NOMO-1 treated with DMSO at 0.1 percent for 48 hours (cell line): Measurements from ENCODE around the gene MED16.
"Not testable (repeated sequence)": the region's sequence is repeated elsewhere in the genome, so short reads cannot be mapped to it uniquely, and the experiment has no call there.

Experiments used
- DNase-seq: peaks from one replicate; lab custom pipeline; 2025; ENCODE audit not compliant: unreplicated experiment; lab: John Stamatoyannopoulos, UW

The MED16 gene

GRCh38 chr19:855142-855541 is 37.8 kb downstream of the MED16 start:
- DNase-seq = no peak

DNA sequence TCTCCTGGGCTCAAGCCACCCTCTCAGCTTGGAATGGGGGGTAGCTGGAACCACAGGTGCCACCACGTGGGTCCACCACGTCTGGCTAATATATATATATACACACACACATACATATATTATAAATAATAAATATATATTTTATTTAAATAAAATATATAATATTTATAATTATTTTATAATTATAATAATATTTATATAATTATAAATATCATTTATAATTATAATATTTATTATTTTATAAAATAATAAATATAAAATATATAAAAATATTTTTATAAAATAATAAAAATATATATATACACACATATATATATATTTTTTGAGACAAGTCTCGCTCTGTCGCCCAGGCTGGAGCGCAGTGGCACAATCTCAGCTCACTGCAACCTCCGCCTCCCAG is 38.4 kb downstream of the MED16 start:
- DNase-seq = no peak

DNA sequence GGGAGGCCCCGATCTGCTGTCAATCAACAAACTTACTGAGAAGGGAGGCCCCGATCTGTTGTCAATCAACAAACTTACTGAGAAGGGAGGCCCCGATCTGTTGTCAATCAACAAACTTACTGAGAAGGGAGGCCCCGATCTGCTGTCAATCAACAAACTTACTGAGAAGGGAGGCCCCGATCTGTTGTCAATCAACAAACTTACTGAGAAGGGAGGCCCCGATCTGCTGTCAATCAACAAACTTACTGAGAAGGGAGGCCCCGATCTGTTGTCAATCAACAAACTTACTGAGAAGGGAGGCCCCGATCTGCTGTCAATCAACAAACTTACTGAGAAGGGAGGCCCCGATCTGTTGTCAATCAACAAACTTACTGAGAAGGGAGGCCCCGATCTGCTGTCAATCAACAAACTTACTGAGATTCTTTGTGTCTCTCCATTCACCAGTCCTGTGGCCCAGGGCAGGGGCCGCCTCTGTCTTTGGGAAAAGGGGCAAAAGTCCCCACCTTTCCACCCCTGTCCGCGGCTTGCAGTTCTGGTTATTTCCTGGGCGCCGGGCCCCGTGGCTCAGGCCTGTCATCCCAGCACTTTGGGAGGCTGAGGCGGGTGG is 39.3 kb downstream of the MED16 start:
- not testable (repeated sequence) for DNase-seq

GRCh38 chr19:853014-853585 is 39.9 kb downstream of the MED16 start:
- no peak for DNase-seq

DNA sequence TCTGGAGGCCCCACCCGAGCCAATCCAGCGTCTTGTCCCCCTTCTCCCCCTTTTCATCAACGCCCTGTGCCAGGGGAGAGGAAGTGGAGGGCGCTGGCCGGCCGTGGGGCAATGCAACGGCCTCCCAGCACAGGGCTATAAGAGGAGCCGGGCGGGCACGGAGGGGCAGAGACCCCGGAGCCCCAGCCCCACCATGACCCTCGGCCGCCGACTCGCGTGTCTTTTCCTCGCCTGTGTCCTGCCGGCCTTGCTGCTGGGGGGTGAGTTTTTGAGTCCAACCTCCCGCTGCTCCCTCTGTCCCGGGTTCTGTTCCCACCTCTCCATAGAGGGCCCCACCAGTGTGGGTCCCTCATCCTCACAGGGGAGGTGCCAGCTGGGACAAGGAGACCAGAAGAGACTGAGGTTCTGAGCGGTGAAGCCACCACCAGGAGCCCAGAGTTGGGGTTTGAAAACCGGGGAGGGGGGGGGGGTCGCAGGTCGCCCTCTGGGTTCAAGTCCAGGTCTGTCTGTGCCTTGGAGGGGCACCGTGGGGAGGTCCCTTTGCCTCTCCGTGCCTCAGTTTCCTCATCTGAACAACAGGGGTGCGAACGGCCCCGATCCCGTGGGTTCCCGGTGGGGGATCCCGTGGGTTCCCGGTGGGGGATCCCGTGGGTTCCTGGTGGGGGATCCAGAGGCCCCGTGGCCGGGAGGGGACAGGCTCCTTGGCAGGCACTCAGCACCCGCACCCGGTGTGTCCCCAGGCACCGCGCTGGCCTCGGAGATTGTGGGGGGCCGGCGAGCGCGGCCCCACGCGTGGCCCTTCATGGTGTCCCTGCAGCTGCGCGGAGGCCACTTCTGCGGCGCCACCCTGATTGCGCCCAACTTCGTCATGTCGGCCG is 40.6 kb downstream of the MED16 start, which contains the start of gene ELANE:
TSS of gene ELANE (plus strand) at position 168 of the 878 bp plus-strand sequence. CDS start at position 194, 26 bp downstream.
- DNase-seq = peak; percentile 55

GRCh38 chr19:850979-851335 is 42.0 kb downstream of the MED16 start:
- no peak for DNase-seq

DNA sequence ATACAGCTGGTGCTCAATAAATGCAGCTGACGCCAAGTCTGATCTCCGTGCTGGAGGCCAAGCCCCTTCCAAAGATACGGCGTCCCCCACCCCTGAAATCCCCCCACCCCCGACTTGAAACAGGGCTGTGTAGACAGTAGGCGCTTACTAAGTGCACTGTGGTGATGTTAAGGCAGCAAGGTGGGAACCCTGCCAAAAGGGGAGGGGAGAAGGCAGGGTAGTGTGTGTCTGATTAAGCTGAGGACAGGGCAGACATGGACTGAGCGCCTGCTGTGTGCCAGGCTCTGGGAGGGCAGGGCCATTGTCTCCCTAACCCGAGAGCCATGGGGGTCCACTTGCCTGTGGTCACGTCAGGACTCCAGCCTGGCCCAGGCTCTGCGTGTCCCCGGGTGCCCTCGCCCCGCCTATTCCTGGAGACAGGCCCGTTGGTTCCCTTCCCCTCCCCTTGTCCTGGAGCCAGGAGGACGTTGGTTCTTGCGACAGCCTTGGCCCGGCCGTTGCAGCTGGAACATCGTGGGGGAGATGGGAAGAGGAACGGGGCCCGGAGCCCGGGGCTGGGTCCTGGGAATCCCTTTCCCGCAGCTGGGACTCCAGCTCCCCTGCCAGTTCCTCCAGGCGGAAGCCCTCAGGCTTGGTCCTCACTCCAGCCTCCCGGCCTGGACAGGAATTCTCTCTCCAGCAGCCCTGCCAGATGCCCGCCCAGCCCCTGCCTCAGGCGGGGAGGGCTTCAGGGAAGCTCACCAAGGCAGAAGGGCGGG is 42.6 kb downstream of the MED16 start:
- DNase-seq = peak; percentile 45

- DNase-seq = not testable (repeated sequence)
These were observed 43.8 kb downstream of the MED16 start for GRCh38 chr19:849195-849594.

- no peak for DNase-seq
These were observed 44.5 kb downstream of the MED16 start for GRCh38 chr19:848386-848921.

DNA sequence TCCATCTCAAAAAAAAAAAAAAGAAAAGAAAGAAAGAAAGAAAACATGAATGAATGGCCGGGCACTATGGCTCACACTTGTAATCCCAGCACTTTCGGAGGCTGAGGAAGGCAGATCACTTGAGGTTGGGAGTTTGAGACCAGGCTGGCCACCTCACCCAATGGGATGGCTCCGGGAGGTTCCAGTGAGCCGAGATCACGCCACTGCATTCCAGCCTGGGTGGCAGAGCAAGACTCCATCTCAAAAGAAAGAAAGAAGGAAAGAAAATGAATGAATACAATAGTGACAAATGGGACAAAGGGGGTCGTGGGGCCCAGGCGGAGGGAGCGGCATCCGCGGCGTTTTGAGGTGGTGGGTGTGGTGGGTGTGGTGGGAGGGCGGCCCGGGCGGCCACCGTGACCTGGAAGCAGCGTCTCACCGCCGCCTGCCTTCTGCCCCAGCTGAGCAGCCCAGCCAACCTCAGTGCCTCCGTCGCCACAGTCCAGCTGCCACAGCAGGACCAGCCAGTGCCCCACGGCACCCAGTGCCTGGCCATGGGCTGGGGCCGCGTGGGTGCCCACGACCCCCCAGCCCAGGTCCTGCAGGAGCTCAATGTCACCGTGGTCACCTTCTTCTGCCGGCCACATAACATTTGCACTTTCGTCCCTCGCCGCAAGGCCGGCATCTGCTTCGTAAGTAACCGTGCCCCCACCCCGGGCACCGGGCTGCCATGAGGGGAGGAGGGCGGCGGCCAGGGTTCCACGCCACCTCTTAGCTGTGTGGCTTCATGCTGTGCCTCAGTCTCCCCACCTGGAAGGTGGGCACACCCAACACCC is 47.1 kb downstream of the MED16 start:
- no peak for DNase-seq

GRCh38 chr19:844546-844971 is 48.4 kb downstream of the MED16 start:
- no peak for DNase-seq

- no peak for DNase-seq
These were observed 49.0 kb downstream of the MED16 start for GRCh38 chr19:843836-844545.

- peak; percentile 28 for DNase-seq
These were observed 49.7 kb downstream of the MED16 start for GRCh38 chr19:843180-843835.

GRCh38 chr19:842802-843179 is 50.2 kb downstream of the MED16 start:
- DNase-seq = not testable (repeated sequence)

GRCh38 chr19:840519-841206 is 52.3 kb downstream of the MED16 start, which contains the start of gene PRTN3:
TSS of gene PRTN3 (plus strand) at chr19:840999. CDS start at chr19:841009, 10 bp downstream.
- peak; percentile 61 for DNase-seq

DNA sequence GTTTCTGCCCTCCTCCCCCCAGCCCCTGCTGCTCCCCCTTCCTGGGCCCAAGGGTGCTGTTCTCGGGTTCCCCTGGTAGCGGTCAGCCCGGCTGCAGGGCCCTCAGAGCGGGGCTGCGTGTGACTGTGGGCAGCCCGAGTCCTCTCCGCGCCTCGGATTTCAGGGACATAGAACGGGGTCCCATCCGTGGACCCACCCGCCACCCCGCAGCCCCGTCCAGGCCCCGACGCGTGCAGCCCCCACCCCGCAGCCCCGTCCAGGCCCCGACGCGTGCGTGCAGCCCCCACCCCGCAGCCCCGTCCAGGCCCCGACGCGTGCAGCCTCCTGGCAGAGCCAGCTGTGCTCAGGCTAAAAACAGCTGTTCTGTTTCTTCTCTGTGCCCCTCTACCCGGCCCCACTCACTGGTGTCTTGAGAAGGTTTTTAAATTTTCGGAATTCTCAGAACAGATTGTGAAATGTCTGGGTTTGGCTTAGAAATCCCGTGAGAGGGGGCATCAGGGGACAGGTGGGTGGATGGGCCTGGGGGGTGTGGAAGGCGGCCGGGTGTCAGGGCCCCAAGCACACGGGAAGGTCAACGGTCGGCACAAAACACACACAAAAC is 57.7 kb downstream of the MED16 start:
- no peak for DNase-seq

GRCh38 chr19:834216-834615 is 58.8 kb downstream of the MED16 start:
- no peak for DNase-seq
